HepG2 (cell line): ENCODE measurements around the gene DUOXA1. TPM values are rescaled to one million over a fixed set of nuclear protein-coding genes. Genes with fewer than 3 reads are reported as not detected.
"Not testable (repeated sequence)": the region's sequence is repeated elsewhere in the genome, so short reads cannot be mapped to it uniquely, and the experiment has no call there.

Experiments
- ATAC-seq: fragments of 200-7000 bp; cut with Tn5 transposase; 3 replicates; pipeline ENCODE4 v1.9.1; 2020; ENCODE audit warnings: mild to moderate bottlenecking, moderate library complexity
- BruUV-seq: library from RNA; stranded (reverse); fragments of 400-500 nt; replicated peaks from 2 replicates; lab custom pipeline; 2021; lab: Mats Ljungman, UMichigan
- CTCF ChIA-PET: fragments of 300-600 bp; formaldehyde crosslinking; extraction: SDS; loops from one replicate; lab custom pipeline; 2021; ENCODE audit warnings: low total read pairs, inconsistent platforms, low intra/inter-chr PET ratio; lab: Yijun Ruan, JAX
- POLR2A ChIA-PET: fragments of 350-600 bp; sonication (Branson Sonifier 250); formaldehyde crosslinking; loops from one replicate; lab custom pipeline; 2020; ENCODE audit warnings: antibody characterized with exemption, inconsistent platforms; lab: Yijun Ruan, JAX
- DNase-seq: peaks from one replicate; pipeline ENCODE4 v3.0.0-alpha.2; 2015; ENCODE audit warnings: low spot score
- FAIRE-seq: peaks from 3 replicates; lab custom pipeline; 2011; peaks lifted over from hg19 to GRCh38; lab: Jason Lieb, UNC
- H2AFZ ChIP-seq: one replicate; pipeline ENCODE4 v1.6.1; 2011; ENCODE audit warnings: low read length, inconsistent platforms
- H3K27ac ChIP-seq: fragments of 300-600 bp; 3 replicates; pipeline ENCODE4 v1.8.0; 2011; ENCODE audit warnings: mixed run types, mild to moderate bottlenecking, mixed read lengths, low read length, inconsistent platforms; ENCODE audit not compliant: insufficient read depth; ENCODE audit errors: extremely low read length
- H3K27me3 ChIP-seq, 2 experiments: fragments of 200-600 bp in 1 of 2; 2 replicates in 1 of 2; 3 replicates in 1 of 2; pipeline versions ENCODE4 v1.6.0 to v1.8.0; 2011; ENCODE audit warnings: low read length in 2 of 2, mild to moderate bottlenecking in 2 of 2, moderate library complexity in 2 of 2, inconsistent platforms in 1 of 2; ENCODE audit not compliant: insufficient read depth in 2 of 2, control insufficient read depth in 1 of 2
- H3K36me3 ChIP-seq, 2 experiments: fragments of 200-600 bp in 1 of 2; replicated peaks in 1 of 2; 2 replicates in 1 of 2; 3 replicates in 1 of 2; pipeline versions ENCODE4 v1.5.1 to v1.8.0; 2011; ENCODE audit warnings: low read length in 2 of 2, inconsistent platforms in 1 of 2; ENCODE audit not compliant: insufficient read depth in 2 of 2, control insufficient read depth in 1 of 2
- H3K4me1 ChIP-seq: 2 replicates; pipeline ENCODE4 v1.5.1; 2012; ENCODE audit warnings: low read length, inconsistent platforms; ENCODE audit not compliant: insufficient read depth
- H3K4me2 ChIP-seq: 2 replicates; pipeline ENCODE4 v1.6.0; 2011; ENCODE audit warnings: low read depth, low read length, inconsistent platforms
- H3K4me3 ChIP-seq, 3 experiments: fragments of 200-600 bp in 1 of 3; sonication (generic), shearing (Covaris generic) in 1 of 3; replicated peaks in 1 of 3; 2 replicates each; pipeline ENCODE4 v1.5.1; 2011 to 2016; ENCODE audit warnings: low read length in 3 of 3, inconsistent platforms in 2 of 3, low read depth in 2 of 3, mild to moderate bottlenecking in 2 of 3, control low read depth in 1 of 3, mixed read lengths in 1 of 3; ENCODE audit not compliant: insufficient read depth in 1 of 3
- H3K79me2 ChIP-seq: one replicate; pipeline ENCODE4 v1.6.1; 2011; ENCODE audit warnings: low read length, inconsistent platforms; ENCODE audit not compliant: insufficient read depth
- H3K9ac ChIP-seq: 2 replicates; pipeline ENCODE4 v1.6.0; 2011; ENCODE audit warnings: mild to moderate bottlenecking, low read depth, low read length, inconsistent platforms; ENCODE audit not compliant: insufficient read depth
- H3K9me3 ChIP-seq: 2 replicates; pipeline ENCODE4 v1.5.1; 2012; ENCODE audit warnings: mild to moderate bottlenecking, low read length
- H4K20me1 ChIP-seq: 2 replicates; pipeline ENCODE4 v1.6.0; 2011; ENCODE audit warnings: inconsistent platforms, mild to moderate bottlenecking, low read length, moderate library complexity; ENCODE audit not compliant: insufficient read depth
- KLF11 ChIP-seq: IDR thresholded peaks from 2 replicates; pipeline ENCODE4 v1.6.1; 2016; ENCODE audit warnings: missing compliant biosample characterization
- NFKBIZ ChIP-seq: IDR thresholded peaks from 2 replicates; pipeline ENCODE4 v1.6.1; 2018; ENCODE audit warnings: missing genetic modification reagents, missing compliant biosample characterization
- REXO4 ChIP-seq: sonication (generic); formaldehyde crosslinking; IDR thresholded peaks from 2 replicates; pipeline ENCODE4 v1.8.0; 2022; ENCODE audit warnings: missing genetic modification reagents, mild to moderate bottlenecking, borderline replicate concordance
- SMYD3 ChIP-seq: sonication (generic); formaldehyde crosslinking; IDR thresholded peaks from 2 replicates; pipeline ENCODE4 v1.8.1; 2023; ENCODE audit warnings: mild to moderate bottlenecking, missing genetic modification reagents
- SRY ChIP-seq: sonication (generic); formaldehyde crosslinking; IDR thresholded peaks from 2 replicates; pipeline ENCODE4 v1.8.0; 2022; ENCODE audit warnings: mild to moderate bottlenecking, missing genetic modification reagents
- THAP11 ChIP-seq: IDR thresholded peaks from 2 replicates; pipeline ENCODE4 v1.6.1; 2016; ENCODE audit warnings: missing biosample characterization, missing genetic modification reagents
- ZFP90 ChIP-seq: sonication (generic); formaldehyde crosslinking; IDR thresholded peaks from 2 replicates; pipeline ENCODE4 v1.8.0; 2022; ENCODE audit warnings: missing genetic modification reagents, mild to moderate bottlenecking, inconsistent platforms, borderline replicate concordance
- ZFP91 ChIP-seq: sonication (generic); formaldehyde crosslinking; IDR thresholded peaks from 2 replicates; pipeline ENCODE4 v1.9.0; 2022; ENCODE audit warnings: missing genetic modification reagents, mild to moderate bottlenecking, borderline replicate concordance
- ZMAT3 ChIP-seq: sonication (generic); formaldehyde crosslinking; conservative IDR thresholded peaks from 2 replicates; pipeline ENCODE4 v1.7.0; 2021; ENCODE audit warnings: missing genetic modification reagents
- ZNF275 ChIP-seq: sonication (generic); formaldehyde crosslinking; IDR thresholded peaks from 2 replicates; pipeline ENCODE4 v1.8.0; 2022; ENCODE audit warnings: missing genetic modification reagents, mild to moderate bottlenecking, inconsistent platforms, borderline replicate concordance
- ZNF430 ChIP-seq: sonication (generic); formaldehyde crosslinking; IDR thresholded peaks from 2 replicates; pipeline ENCODE4 v1.9.0; 2021; ENCODE audit warnings: mild to moderate bottlenecking, missing genetic modification reagents
- ZNF747 ChIP-seq: sonication (generic); formaldehyde crosslinking; IDR thresholded peaks from 2 replicates; pipeline ENCODE4 v1.8.1; 2023; ENCODE audit warnings: missing genetic modification reagents, mild to moderate bottlenecking, borderline replicate concordance
- ZNF75D ChIP-seq: sonication (generic); formaldehyde crosslinking; IDR thresholded peaks from 2 replicates; pipeline ENCODE4 v1.8.1; 2023; ENCODE audit warnings: missing genetic modification reagents, mild to moderate bottlenecking, borderline replicate concordance
- ZNF768 ChIP-seq: sonication (generic); formaldehyde crosslinking; IDR thresholded peaks from 2 replicates; pipeline ENCODE4 v1.4.0; 2020; ENCODE audit warnings: missing genetic modification reagents
- ZZZ3 ChIP-seq: sonication (generic); formaldehyde crosslinking; IDR thresholded peaks from 2 replicates; pipeline ENCODE4 v1.4.0; 2020; ENCODE audit warnings: missing genetic modification reagents, mild to moderate bottlenecking, borderline replicate concordance
- WGBS: methylation state at CpG from one replicate; pipeline ENCODE4 v1.1.6; 2017; ENCODE audit warnings: low lambda C conversion rate; 5-methylcytosine and 5-hydroxymethylcytosine counted together
- in situ Hi-C: cut with HindIII; loops from 2 replicates; pipeline ENCODE4 v1.10.0; 2017; ENCODE audit warnings: low pct_unique_long_range_greater_than_20kb; ENCODE audit not compliant: extremely low pct_ligation_motif_present
- intact Hi-C: fragments of 100-400 bp; cut with micrococcal nuclease; formaldehyde crosslinking; loops from one replicate; pipeline ENCODE4 v1.10.0; 2022; ENCODE audit not compliant: unreplicated experiment
- polyA plus RNA-seq, 8 experiments: library from polyadenylated mRNA; depleted of rRNA in 3 of 8; stranded (reverse) in 7 of 8; unstranded in 1 of 8; fragments of >200 nt; fragmentation: Illumina TruSeq in 4 of 8; extraction: Trizol in 4 of 8; gene quantifications; 2 replicates each; pipeline versions ENCODE4 v1.2.1 to v1.2.3, GENCODE V29; 2011 to 2016; ENCODE audit warnings: low read depth in 4 of 8, missing spikeins in 1 of 8, mixed read lengths in 1 of 8; ENCODE audit not compliant: insufficient read depth in 1 of 8
- total RNA-seq, 5 experiments: library from RNA; depleted of rRNA; stranded (reverse); fragments of >200 nt; fragmentation: Illumina TruSeq; extraction: Trizol; gene quantifications; 2 replicates each; pipeline ENCODE4 v1.2.3, GENCODE V29; 2016; ENCODE audit warnings: low read depth in 1 of 5
- TF ChIP-seq, protein P1 (sequence below): sonication (generic); formaldehyde crosslinking; IDR thresholded peaks from 2 replicates; pipeline ENCODE4 v1.4.0; 2020; ENCODE audit warnings: missing genetic modification reagents

Gene DUOXA1
- total and polyA plus RNA-seq, 2 of the 13 experiments (the other 11 are each of a cell fraction or from before 2014, with no cell fraction given) = not detected

DNA sequence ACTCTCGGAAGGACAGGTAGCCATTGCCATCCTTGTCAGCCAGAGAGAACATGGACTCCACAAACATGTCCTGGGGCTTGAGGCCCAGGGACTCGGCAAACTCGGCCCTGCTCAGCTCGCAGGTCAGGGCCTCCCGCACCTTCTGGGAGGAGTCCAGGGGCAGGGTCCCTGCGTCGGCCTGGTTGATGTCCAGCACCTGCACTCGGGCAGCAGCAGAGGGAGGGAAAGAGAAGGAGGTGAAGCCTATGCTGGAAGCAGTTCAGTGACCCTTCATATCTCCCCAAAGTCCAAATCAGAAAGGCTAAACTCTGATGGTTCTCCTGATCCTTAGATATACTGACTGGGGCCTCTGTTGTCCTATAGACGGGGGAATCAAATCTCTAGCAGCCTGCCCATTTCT is 25.5 kb downstream of the DUOXA1 start:
- BruUV-seq, H3K79me2 ChIP-seq, H2AFZ ChIP-seq, H3K4me3 ChIP-seq, H4K20me1 ChIP-seq, in situ Hi-C loops, H3K4me1 ChIP-seq, H3K9ac ChIP-seq, H3K36me3 ChIP-seq, FAIRE-seq, intact Hi-C loops, H3K4me2 ChIP-seq, H3K9me3 ChIP-seq, CTCF ChIA-PET, H3K27ac ChIP-seq, POLR2A ChIA-PET, DNase-seq: not testable (repeated sequence)
- peaks cover 6 to 41% of the 10 kb centered on the region in 2 experiments for H3K27me3 ChIP-seq
- 16% methylated on average over 5 of the region's 9 CpGs for WGBS
- ATAC-seq = peak; percentile 30; the same call in 1 of the 3 replicates

DNA sequence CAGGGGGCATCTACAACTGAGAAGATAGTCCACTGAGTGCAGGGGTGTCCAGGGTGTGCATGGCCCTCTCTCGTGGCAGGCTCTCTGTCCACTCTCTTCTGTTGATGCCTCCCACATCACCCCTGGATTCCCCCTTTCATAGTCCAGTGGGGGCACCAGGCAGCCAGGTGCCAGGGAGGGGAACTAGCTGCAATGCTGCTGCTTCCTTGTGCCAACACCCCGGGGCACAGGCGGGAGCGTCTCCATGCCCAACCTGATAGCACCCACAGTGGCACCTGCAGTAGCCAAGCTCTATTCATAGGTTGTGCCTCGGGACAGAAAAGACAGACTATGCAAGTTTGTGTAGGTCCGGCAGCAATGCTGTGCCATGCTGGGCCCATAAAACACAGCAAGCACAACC is 27.5 kb downstream of the DUOXA1 start:
- H3K9ac ChIP-seq = no peak overlapping the region
- peaks cover 5 to 33% of the 10 kb centered on the region in 2 experiments for H3K27me3 ChIP-seq
- no peaks in the 10 kb centered on the region for H3K79me2 ChIP-seq
- H3K4me3 ChIP-seq = no peak overlapping the region
- DNase-seq (no peak), FAIRE-seq (no peak), ATAC-seq (no peak)
- no peak overlapping the region for H2AFZ ChIP-seq
- no peaks in the 10 kb centered on the region for H3K36me3 ChIP-seq
- BruUV-seq = no TSS peak
- no peaks in the 10 kb centered on the region for H3K4me1 ChIP-seq
- 30% methylated on average over 3 of the region's 6 CpGs for WGBS
- H3K9me3 ChIP-seq = no peaks in the 10 kb centered on the region
- ChIA-PET POLR2A (no interaction called here), CTCF (no interaction called here)
- in situ Hi-C loops = no loop called here
- H3K4me2 ChIP-seq = no peak overlapping the region
- H3K27ac ChIP-seq = no peak overlapping the region
- intact Hi-C loops = no loop called here
- no peaks in the 10 kb centered on the region for H4K20me1 ChIP-seq
- TF ChIP-seq ZFP90 (CRISPR knock-in tag) (no peak), ZNF768 (CRISPR knock-in tag) (no peak), SMYD3 (no peak), ZFP91 (CRISPR knock-in tag) (no peak), ZZZ3 (no peak), KLF11 (CRISPR knock-in tag) (no peak), ZMAT3 (CRISPR knock-in tag) (no peak), SRY (CRISPR knock-in tag) (no peak), REXO4 (CRISPR knock-in tag) (no peak), ZNF275 (CRISPR knock-in tag) (no peak), NFKBIZ (CRISPR knock-in tag) (no peak), ZNF430 (CRISPR knock-in tag) (no peak), THAP11 (CRISPR knock-in tag) (no peak), ZNF75D (no peak), ZNF747 (no peak)
- TF ChIP-seq, protein P1, sequence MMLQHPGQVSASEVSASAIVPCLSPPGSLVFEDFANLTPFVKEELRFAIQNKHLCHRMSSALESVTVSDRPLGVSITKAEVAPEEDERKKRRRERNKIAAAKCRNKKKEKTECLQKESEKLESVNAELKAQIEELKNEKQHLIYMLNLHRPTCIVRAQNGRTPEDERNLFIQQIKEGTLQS (CRISPR knock-in tag) = no peak
